DMS79 treated with DMSO at 0.1 percent for 48 hours (cell line): Measurements from ENCODE around the gene RARA.
"Not testable (repeated sequence)": the region's sequence is repeated elsewhere in the genome, so short reads cannot be mapped to it uniquely, and the experiment has no call there.

Experiments used
- DNase-seq: peaks from one replicate; lab custom pipeline; 2025; lab: John Stamatoyannopoulos, UW

The RARA gene

DNA sequence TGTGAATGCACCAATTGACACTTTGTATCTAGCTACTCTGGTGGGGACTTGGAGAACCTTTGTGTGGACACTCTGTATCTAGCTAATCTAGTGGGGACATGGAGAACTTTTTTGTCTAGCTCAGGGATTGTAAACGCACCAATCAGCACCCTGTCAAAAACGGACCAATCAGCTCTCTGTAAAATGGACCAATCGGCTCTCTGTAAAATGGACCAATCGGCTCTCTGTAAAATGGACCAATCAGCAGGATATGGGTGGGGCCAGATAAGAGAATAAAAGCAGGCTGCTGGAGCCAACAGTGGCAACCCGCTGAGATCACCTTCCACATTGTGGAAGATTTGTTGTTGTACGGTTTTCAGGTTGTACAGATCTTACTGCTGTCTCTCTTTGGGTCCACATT is 67.6 kb downstream of the RARA start:
- DNase-seq, result not testable (repeated sequence)

DNA sequence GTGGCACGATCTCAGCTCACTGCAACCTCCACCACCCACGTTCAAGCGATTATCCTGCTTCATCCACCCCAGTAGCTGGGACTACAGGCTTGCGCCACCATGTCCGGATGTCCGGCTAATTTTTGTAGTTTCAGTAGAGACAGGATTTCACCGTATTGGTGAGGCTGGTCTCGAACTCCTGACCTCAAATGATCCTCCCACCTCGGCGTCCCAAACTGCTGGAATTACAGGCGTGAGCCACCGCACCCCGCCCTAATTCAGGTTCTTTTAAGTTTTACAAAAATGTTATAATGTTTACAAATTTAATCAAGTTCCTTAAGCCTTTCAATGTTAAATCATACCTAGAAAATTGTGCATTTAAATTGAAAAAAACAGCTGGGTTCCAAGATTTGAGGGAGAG is 68.9 kb downstream of the RARA start:
- no peak for DNase-seq

DNA sequence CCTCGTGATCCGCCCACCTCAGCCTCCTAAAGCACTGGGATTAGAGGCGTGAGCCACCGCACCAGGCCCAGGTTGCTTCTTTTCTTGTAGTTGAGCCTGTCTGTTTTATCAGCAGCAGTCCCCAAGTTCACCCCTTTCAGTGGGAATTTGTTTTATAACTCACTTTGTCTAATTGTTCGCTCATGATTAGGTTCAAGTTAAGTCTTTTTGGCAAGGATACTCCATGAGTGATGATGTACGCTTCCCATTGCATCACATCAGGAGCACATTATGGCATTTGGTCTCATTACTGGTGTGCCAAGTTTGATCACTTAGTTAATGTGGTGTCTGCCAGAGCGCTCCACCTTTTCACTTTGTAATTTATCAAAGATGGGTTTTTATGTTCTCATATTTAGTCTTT is 70.0 kb downstream of the RARA start:
- no peak for DNase-seq

DNA sequence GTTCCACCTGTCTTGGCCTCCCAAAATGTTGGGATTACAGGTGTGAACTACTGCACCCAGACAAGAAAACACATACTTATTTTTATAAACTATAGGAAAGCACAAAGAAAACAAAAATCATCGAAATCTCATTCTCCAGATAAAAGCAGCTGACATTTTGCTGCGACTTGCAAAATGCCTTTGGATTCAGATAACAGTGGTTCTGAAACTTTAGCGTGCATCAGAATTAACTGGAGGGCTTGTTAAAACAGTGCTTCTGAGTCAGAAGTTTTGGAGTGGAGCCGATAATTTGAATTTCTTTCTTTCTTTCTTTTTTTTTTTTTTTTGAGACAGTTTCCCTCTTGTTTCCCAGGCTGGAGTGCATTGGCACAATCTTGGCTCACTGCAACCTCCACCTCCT is 73.3 kb downstream of the RARA start:
- DNase-seq, result no peak

DNA sequence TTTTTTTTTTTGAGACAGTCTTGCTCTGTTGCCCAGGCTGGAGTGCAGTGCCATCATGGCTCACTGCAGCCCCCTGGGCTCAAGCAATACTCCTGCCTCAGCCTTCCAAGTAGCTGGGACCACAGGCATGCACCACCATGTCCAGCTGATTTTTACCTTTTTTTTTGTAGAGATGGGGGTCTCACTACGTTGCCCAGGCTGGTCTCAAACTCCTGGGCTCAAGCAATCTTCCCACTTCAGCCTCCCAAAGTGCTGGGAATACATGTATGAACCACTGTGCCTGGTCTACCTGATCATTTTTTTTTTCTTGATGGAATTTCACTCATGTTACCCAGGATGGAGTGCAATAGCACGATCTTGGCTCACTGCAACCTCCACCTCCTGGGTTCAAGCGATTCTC is 77.6 kb downstream of the RARA start:
- DNase-seq, result not testable (repeated sequence)

DNA sequence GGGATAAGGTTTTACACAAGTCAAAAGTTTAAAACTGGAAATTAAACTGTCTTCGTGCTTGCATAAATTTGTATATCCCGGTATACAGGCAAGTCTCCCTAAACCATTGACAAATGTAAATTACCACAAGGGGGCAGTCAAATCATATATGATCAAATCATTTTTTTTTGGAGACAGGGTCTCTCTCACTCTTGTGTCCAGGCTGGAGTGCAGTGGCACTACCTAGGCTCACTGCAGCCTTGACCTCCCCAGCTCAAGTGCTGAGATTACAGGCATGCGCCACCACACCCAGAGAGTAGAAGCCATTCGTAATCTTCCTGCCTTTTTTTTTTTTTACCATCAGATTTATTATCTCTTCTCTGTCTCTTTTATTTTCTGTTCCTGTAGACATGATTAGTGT is 90.2 kb downstream of the RARA start:
- DNase-seq, result peak; percentile 29

DNA sequence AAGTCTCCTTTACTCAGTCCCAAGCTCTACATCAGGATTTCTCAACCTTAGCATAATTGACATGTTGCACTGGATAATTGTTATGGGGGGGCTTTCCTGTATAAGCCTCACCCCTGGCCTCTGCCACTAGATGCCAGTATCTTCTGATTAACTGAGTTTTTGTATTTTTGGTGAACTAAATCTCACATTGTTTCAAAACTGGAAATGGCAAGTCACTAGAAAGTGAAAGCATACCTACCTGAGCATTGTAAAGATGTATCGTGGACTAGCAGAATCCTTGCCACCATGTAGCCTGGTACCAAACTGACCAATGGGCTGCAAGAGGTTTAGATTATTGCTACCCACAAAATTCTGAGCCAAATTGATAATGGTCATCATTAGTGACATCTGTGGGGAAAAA is 93.7 kb downstream of the RARA start:
- no peak for DNase-seq

DNA sequence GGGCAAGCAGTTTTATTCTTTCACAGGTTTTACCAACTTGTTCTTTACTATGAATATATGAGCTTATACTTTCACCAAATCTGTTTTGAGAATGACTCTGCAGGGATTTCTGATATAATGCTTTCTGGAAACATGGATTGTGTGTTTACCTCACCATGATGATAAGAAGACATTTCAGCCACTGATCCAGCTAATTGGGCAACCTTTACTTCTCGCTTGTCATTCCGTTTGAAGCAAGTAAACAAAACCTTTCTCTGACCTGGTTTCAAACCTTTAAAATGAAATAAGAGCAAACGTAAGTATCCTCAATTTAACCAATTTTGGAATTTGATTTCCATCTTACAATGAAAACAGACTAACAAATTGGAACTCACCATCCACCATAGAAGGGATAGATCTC is 95.0 kb downstream of the RARA start:
- no peak for DNase-seq
